Measurements from ENCODE around the gene ZFP62.
"Not testable (repeated sequence)": the region's sequence is repeated elsewhere in the genome, so short reads cannot be mapped to it uniquely, and the experiment has no call there.

The ZFP62 gene

GRCh38 chr5:180828756-180829531, 32.1 kb downstream of the ZFP62 start:
- DNase-seq = not testable (repeated sequence)

GRCh38 chr5:180827374-180827773, 33.7 kb downstream of the ZFP62 start:
- not testable (repeated sequence) for DNase-seq

- no peak for DNase-seq
These were observed 35.1 kb downstream of the ZFP62 start for GRCh38 chr5:180825768-180826525.

DNA sequence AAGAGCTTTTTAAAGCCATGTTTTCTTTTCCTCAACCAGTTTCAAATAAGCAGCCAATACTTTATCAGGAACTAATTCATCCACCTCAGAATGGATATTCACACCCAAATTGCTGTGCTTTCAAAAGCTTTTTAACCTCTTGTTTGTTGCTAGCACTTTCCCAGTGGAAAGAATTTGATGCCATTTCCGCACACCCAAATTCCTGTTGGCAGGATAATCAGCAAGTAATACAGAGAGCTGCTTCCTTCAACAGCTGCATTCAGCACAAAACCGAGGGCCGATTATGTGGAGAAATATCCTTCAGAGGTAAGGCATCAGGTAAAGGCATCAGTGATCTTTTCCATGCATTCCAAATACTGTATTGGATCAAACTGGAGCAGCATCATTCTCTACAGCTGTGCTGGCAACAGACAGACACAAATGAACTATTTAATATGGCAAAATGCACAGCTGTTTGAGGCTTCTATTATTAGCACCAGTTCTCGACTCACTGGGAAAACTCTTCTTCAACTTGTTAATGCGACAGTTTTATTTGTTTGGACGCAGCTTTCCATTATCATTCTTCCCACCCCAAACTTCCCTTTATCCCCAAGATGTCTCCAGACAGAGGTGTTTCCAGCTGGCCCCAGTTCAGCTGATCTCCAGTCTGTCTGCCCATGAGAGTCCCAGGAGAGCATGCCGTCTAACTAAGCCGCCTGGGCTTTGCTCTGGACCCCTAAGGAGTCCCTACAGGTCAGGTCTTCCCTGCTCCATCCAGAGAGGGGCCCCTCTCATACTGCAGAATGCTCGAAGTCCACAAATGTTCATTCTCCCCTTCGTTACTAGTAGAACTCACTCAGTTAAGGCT, 36.2 kb downstream of the ZFP62 start:
- DNase-seq = no peak

GRCh38 chr5:180823940-180824629, 37.0 kb downstream of the ZFP62 start:
- no peak for DNase-seq

DNA sequence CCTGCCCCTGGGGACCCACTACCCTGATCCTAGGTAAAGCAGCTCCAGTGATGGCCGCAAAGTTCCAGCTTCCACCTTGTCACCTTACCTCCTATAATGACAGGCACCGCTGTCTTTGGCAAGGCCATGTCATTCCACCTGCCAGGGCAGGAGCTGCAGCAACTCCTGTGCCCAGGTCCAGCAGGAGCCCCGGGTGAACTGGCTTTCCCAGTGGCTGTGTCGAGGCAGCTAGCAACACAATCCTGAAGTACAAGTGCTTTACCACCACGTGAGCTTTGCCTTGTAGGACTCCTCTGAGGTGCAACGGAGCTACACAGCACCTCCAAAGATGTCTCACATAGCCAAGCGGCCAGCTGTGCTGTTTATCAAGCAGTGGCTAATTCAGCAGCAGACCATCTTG, 37.7 kb downstream of the ZFP62 start:
- DNase-seq = no peak

DNA sequence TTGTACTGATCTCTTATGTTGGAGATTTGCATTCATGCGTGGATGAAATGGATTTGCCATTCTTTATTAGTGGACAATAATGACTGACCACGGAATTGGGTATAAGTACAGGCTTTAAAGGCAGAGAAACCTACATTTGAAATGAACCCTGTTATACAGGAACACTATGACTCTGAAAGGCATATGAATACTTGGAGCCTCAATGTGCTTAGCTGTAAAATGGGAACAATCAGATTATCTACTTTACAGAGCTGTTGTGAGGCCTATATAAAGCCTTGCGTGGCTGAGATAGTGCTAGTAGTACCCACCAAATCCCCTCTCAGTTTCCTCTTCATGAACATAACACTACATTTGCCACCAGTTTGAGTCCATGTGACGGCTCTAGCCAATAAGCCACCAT, 39.5 kb downstream of the ZFP62 start:
- DNase-seq = no peak

GRCh38 chr5:180820788-180821321, 40.2 kb downstream of the ZFP62 start:
- DNase-seq = no peak

DNA sequence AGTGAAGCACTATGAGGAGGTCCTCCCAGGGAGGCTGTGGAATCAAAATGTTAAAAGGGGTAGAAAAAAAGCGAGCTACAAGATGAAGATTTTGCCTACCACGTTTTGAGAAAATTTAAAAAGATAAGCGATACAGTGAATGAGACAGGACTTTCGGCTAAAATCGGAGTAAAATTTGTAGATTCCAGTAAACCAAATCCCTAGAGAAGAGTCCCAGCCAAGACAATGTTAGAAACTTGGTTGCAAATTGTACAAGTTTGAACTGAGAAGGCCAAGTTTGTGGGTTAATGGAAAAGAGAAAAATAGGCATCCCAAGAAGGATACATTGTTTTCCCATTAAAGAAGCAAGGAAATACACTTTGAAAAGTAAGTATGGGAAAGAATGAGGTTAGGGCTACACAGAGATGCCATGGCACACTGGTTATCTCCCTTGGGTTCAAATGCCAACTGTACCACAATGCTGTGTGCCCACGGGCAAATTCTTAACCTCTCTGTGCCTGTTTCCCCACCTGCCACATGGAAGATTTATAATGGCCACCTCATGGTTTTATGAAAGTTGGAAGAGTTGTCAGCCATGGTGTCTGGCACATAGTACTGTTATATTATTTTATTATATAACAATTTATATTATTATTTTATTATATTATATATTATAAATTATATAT, 42.3 kb downstream of the ZFP62 start:
- no peak for DNase-seq

- DNase-seq = no peak
These were observed 43.0 kb downstream of the ZFP62 start for GRCh38 chr5:180817893-180818674.

DNA sequence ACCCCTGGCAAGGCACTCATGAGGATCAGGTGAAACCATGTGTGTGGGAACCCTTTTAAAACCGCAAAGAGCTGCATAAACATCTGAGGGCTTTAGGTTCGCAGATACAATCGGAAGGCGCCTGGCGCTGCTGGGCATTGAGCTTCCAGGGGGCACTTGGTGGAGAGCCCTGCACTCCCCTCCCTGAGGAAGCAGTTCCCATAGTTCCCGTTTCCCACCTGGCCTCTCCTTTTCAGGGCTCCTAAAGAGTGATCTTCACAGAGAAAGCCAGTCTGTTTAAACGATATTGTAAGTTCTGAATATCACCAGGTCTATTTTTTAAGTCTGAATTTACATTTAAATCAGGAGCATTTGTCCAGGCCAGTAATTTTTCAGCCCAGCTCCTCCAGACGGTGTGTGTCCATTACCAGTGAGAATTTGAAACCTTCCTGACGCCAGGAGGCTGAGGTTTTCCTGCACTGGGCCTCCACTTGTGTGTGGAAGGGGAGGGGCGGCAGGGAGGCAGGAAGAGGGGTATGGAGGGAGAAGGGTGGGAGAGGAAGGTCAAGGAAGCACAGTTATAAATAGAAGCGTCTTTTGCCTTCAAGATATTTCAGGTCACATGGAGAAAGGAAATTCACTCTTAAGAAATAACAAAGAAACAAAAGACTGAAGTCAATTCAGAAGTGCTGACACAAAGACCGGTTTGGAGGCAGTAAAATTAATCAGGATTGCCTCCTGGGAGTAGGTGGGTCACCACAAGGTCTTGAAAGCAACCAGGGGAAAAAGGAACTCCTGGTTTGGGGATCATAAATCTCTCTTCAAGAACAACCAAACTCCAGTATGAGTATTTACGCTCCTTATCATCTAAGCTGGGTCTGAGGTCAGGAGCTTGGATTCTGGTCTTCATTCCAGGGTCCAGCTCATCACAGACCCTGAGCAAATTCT, 44.2 kb downstream of the ZFP62 start:
- DNase-seq = no peak

DNA sequence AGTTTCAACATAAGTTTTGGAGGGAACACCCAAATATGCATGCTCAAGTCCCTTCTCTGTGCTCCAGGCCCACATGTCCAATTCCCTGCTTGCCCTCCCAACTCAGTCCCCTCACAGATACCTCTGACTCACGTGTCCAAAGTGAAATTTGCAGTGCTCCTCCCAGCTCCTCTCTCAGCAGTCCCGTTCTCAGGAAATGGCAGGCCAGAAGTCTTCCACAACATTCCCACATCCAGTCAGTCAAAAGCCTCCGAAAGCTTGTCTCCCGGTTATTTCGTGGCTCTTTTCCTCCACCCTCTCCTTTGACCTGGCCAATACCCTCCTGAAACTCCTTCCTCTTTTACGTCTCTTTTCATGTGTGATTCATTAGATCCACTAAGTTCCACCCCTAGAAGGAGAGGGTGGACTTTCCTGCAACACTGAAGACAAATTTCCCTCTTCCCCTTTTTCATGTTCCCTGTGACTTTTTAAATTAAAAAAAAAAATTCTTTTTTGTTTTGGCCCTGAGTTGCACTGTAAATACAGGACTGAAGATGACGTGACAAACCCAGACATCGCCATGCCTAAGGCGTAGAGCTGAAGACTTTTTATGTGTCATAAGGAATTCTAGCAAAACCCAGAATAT, 45.7 kb downstream of the ZFP62 start:
- no peak for DNase-seq

DNA sequence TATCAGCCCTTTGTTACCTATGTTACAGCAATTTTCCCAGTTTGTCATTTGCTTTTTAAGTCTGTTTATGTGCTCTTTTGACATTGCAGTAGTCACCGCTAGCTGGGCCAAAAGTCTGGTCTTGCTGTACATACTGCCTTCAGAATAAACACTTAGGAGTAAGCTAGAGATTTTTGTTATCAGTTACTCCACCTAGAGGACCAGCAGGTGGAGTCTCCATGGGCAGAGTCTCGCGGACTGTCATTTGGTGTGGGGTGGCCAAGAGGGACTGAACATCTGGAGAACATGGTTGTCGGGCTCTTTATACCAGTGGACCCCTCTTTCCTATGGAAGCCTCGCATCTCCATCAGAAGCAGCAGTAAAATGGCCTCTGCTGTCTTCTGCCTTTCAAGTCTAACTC, 47.7 kb downstream of the ZFP62 start:
- DNase-seq = no peak

- no peak for DNase-seq
These were observed 49.4 kb downstream of the ZFP62 start for GRCh38 chr5:180811623-180812124.

GRCh38 chr5:180810959-180811622, 50.0 kb downstream of the ZFP62 start:
- no peak for DNase-seq

GRCh38 chr5:180810210-180810958, 50.7 kb downstream of the ZFP62 start:
- DNase-seq = peak; percentile 93

DNA sequence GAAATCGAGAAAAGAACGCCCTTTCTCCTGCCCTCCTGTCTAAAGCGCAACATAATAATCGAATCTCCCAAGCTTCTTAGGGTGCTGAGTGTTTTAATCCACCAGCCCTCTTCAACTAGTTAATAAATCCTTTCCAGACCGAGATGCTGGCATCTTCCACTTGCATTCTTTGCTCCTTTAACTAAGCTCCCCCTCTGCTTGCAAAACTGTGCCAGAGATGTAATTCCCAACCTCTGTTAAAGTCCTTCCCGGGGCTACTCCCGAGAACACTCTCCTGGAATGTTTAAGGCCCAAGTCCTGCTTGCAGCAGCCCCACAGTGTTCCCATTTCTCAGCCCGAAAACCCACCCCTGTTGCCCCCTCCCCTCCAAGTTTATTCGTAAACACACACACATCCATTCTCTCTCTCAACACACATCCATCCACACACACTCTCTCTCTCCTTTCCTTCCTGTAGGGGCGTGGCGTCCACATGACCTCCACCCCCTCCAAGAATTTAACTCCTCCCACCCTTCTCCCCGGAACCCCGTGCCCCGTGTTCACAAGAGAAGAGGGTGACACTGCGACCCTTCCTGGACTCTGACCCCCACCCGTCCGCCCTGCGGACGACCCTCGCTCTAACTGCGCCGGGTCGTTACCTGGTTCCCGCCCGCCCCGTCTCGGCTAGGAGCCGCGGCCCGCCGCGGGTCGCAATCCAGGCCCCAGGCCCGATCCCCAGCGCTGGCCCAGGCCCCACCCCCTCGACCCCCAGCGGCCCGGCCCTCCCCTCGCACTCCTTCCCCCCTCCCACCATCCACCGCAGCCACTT, 51.5 kb downstream of the ZFP62 start:
- peak; percentile 78 for DNase-seq

All from activated T-cell treated with anti-CD3 and anti-CD28 coated beads for 4 hours (primary cell).